ENCODE results near the gene IGF2BP2.

DNA sequence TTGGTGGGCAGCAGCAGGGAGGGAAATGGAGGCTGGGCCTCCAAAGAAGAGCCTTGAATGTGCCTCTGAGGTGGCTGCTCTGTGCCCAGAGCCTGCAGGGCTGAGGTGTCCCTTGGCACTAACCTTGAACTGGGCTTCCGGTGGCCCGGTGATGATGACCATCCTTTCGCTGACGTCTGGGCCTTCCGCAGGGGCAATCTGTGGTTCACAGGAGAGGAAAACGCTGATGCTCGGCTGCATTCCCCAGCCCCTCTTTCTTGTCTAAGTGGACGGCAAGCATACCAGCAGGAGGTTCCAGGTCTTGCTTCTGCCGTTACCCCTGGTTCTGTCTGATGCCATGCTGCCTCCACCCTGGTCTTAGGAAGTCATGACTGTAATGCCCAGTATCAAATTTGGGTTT is 172.9 kb downstream of the IGF2BP2 start:
- TF ChIP-seq POLR2A (IDR thresholded peaks at IDR 0.05) (no peak), EP300 (IDR thresholded peaks at IDR 0.05) (no peak)
- TF ChIP-seq, protein P1, sequence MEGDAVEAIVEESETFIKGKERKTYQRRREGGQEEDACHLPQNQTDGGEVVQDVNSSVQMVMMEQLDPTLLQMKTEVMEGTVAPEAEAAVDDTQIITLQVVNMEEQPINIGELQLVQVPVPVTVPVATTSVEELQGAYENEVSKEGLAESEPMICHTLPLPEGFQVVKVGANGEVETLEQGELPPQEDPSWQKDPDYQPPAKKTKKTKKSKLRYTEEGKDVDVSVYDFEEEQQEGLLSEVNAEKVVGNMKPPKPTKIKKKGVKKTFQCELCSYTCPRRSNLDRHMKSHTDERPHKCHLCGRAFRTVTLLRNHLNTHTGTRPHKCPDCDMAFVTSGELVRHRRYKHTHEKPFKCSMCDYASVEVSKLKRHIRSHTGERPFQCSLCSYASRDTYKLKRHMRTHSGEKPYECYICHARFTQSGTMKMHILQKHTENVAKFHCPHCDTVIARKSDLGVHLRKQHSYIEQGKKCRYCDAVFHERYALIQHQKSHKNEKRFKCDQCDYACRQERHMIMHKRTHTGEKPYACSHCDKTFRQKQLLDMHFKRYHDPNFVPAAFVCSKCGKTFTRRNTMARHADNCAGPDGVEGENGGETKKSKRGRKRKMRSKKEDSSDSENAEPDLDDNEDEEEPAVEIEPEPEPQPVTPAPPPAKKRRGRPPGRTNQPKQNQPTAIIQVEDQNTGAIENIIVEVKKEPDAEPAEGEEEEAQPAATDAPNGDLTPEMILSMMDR (IDR thresholded peaks at IDR 0.05): no peak
